A549 (cell line): ENCODE measurements around the gene NTHL1. TPM values are rescaled to one million over a fixed set of nuclear protein-coding genes. Genes with fewer than 3 reads are reported as not detected.

Source experiments
- ATAC-seq, 2 experiments: fragments of 200-7000 bp in 1 of 2; fragments of >200 bp in 1 of 2; cut with Nextera tagmentation in 1 of 2; cut with Tn5 transposase in 1 of 2; 3 replicates each; pipeline versions ENCODE4 v1.8.0 to v1.9.1; 2018 to 2020; ENCODE audit warnings: mild to moderate bottlenecking in 1 of 2, moderate library complexity in 1 of 2
- CTCF ChIA-PET: fragments of 300-600 bp; sonication (Branson Sonifier 250); formaldehyde crosslinking; extraction: SDS; loops from one replicate; lab custom pipeline; 2021; ENCODE audit warnings: antibody characterized with exemption, inconsistent platforms; lab: Yijun Ruan, JAX
- POLR2A ChIA-PET: fragments of 350-600 bp; formaldehyde crosslinking; extraction: SDS; loops from one replicate; lab custom pipeline; 2021; ENCODE audit warnings: antibody characterized with exemption, inconsistent platforms; lab: Yijun Ruan, JAX
- DNase-seq, 2 experiments: peaks; one replicate each; pipeline versions ENCODE4 v3.0.0 to v3.0.0-alpha.2; 2011 to 2016; ENCODE audit warnings: low read depth in 1 of 2, low spot score in 1 of 2
- FAIRE-seq: peaks from 2 replicates; lab custom pipeline; 2011; peaks lifted over from hg19 to GRCh38; lab: Jason Lieb, UNC
- H3K27ac ChIP-seq, 2 experiments: fragments of >200 bp; sonication (Bioruptor Twin); formaldehyde crosslinking; 3 replicates each; pipeline ENCODE4 v1.5.1; 2016 to 2017
- H3K4me1 ChIP-seq: fragments of >200 bp; sonication (Bioruptor Twin); formaldehyde crosslinking; 3 replicates; pipeline ENCODE4 v1.6.1; 2016
- H3K4me2 ChIP-seq: fragments of >200 bp; sonication (Bioruptor Twin); formaldehyde crosslinking; 3 replicates; pipeline ENCODE4 v1.6.1; 2016
- H3K4me3 ChIP-seq: fragments of >200 bp; sonication (Bioruptor Twin); formaldehyde crosslinking; 3 replicates; pipeline ENCODE4 v1.5.1; 2016
- H3K9me3 ChIP-seq: fragments of >200 bp; sonication (Bioruptor Twin); formaldehyde crosslinking; 3 replicates; pipeline ENCODE4 v1.6.1; 2016
- CEBPB ChIP-seq, 2 experiments: fragments of >200 bp in 1 of 2; sonication (Bioruptor Twin) in 1 of 2; formaldehyde crosslinking in 1 of 2; IDR thresholded peaks; 2 replicates each; pipeline ENCODE4 v1.6.1; 2012 to 2016
- CHD2 ChIP-seq: fragments of 150-350 bp; IDR thresholded peaks from 2 replicates; pipeline ENCODE4 v1.6.1; 2014; ENCODE audit warnings: low read length; ENCODE audit not compliant: partially characterized antibody
- ELK1 ChIP-seq: fragments of 150-350 bp; IDR thresholded peaks from 2 replicates; pipeline ENCODE4 v1.6.1; 2014; ENCODE audit warnings: low read depth, mild to moderate bottlenecking, low read length
- EP300 ChIP-seq, 2 experiments: fragments of >200 bp; sonication (Bioruptor Twin); formaldehyde crosslinking; IDR thresholded peaks; 2 replicates in 1 of 2; 3 replicates in 1 of 2; pipeline ENCODE4 v1.6.1; 2016 to 2017
- FOXS1 ChIP-seq: fragments of 250-450 bp; sonication (Bioruptor Pico); IDR thresholded peaks from 2 replicates; pipeline ENCODE4 v1.5.0; 2020; ENCODE audit warnings: mild to moderate bottlenecking, moderate library complexity
- HOXB13 ChIP-seq: fragments of 250-450 bp; sonication (Bioruptor Pico); IDR thresholded peaks from 2 replicates; pipeline ENCODE4 v1.5.0; 2020; ENCODE audit warnings: low read depth, mild to moderate bottlenecking, moderate library complexity
- HOXB5 ChIP-seq: fragments of 250-450 bp; sonication (Bioruptor Pico); IDR thresholded peaks from 2 replicates; pipeline ENCODE4 v1.5.0; 2020; ENCODE audit warnings: mild to moderate bottlenecking, moderate library complexity
- JUN ChIP-seq, 2 experiments: fragments of >200 bp; sonication (Bioruptor Twin); formaldehyde crosslinking; IDR thresholded peaks; 2 replicates in 1 of 2; 3 replicates in 1 of 2; pipeline ENCODE4 v1.6.1; 2016 to 2017
- KDM5A ChIP-seq: fragments of 200-600 bp; sonication (generic); IDR thresholded peaks from 2 replicates; pipeline ENCODE4 v1.6.1; 2016; ENCODE audit warnings: antibody characterized with exemption, mild to moderate bottlenecking
- MAZ ChIP-seq: fragments of 150-350 bp; IDR thresholded peaks from 2 replicates; pipeline ENCODE4 v1.6.1; 2014; ENCODE audit warnings: antibody characterized with exemption, low read depth, low read length, borderline replicate concordance
- MYC ChIP-seq: IDR thresholded peaks from 2 replicates; pipeline ENCODE4 v1.6.1; 2012; ENCODE audit warnings: mild to moderate bottlenecking, inconsistent platforms, low read length, improper control_type of control experiment, borderline replicate concordance
- NFE2L2 ChIP-seq: fragments of 150-350 bp; conservative IDR thresholded peaks from 2 replicates; pipeline ENCODE4 v1.6.1; 2014; ENCODE audit warnings: low read length
- NPAS2 ChIP-seq: fragments of 250-450 bp; sonication (Bioruptor Pico); IDR thresholded peaks from 2 replicates; pipeline ENCODE4 v1.8.0; 2022; ENCODE audit warnings: mild to moderate bottlenecking, moderate library complexity, borderline replicate concordance
- PBX3 ChIP-seq: IDR thresholded peaks from 2 replicates; pipeline ENCODE4 v1.6.1; 2012
- POLR2A ChIP-seq: IDR thresholded peaks from 2 replicates; pipeline ENCODE4 v1.6.1; 2012; ENCODE audit warnings: mild to moderate bottlenecking, low read length
- RAD21 ChIP-seq, 2 experiments: fragments of >200 bp in 1 of 2; sonication (Bioruptor Twin) in 1 of 2; formaldehyde crosslinking in 1 of 2; IDR thresholded peaks in 1 of 2; conservative IDR thresholded peaks in 1 of 2; 2 replicates in 1 of 2; 3 replicates in 1 of 2; pipeline ENCODE4 v1.6.1; 2012 to 2018; ENCODE audit warnings: inconsistent platforms in 1 of 2
- RNF2 ChIP-seq: fragments of 200-600 bp; sonication (generic); IDR thresholded peaks from 2 replicates; pipeline ENCODE4 v1.6.1; 2016; ENCODE audit warnings: low read depth, mild to moderate bottlenecking, antibody characterized with exemption, moderate library complexity, borderline replicate concordance
- SREBF2 ChIP-seq: fragments of 450-650 bp; IDR thresholded peaks from 2 replicates; pipeline ENCODE4 v1.6.1; 2014; ENCODE audit warnings: mild to moderate bottlenecking, moderate library complexity
- TFCP2L1 ChIP-seq: fragments of 250-450 bp; sonication (Bioruptor Pico); IDR thresholded peaks from 2 replicates; pipeline ENCODE4 v1.5.0; 2021; ENCODE audit warnings: mild to moderate bottlenecking
- ZC3H11A ChIP-seq: fragments of 450-650 bp; IDR thresholded peaks from 2 replicates; pipeline ENCODE4 v1.6.1; 2014; ENCODE audit warnings: antibody characterized with exemption, mild to moderate bottlenecking
- ZFP36 ChIP-seq: fragments of 450-650 bp; IDR thresholded peaks from 2 replicates; pipeline ENCODE4 v1.6.1; 2014; ENCODE audit warnings: borderline replicate concordance; ENCODE audit not compliant: partially characterized antibody
- WGBS: methylation state at CpG from one replicate; pipeline ENCODE4 v1.1.6; 2017; ENCODE audit errors: missing lambda C conversion rate; 5-methylcytosine and 5-hydroxymethylcytosine counted together
- polyA plus RNA-seq, 4 experiments: library from polyadenylated mRNA; depleted of rRNA in 3 of 4; stranded (reverse); fragments of >200 nt; fragmentation: RNase III in 1 of 4; extraction: RNeasy Plus Mini Kit Qiagen cat#74134 plus additional on column Dnase treatment in 1 of 4; gene quantifications; 2 replicates in 3 of 4; 3 replicates in 1 of 4; pipeline ENCODE4 v1.2.3, GENCODE V29; 2011 to 2017
- TF ChIP-seq, protein P1 (sequence below): IDR thresholded peaks from 2 replicates; pipeline ENCODE4 v1.6.1; 2012; ENCODE audit warnings: low read depth, borderline replicate concordance
- TF ChIP-seq, protein P2 (sequence below): fragments of 450-650 bp; IDR thresholded peaks from 2 replicates; pipeline ENCODE4 v1.6.1; 2014; ENCODE audit warnings: antibody characterized with exemption
- TF ChIP-seq, protein P3 (sequence below): fragments of 250-450 bp; sonication (Bioruptor Pico); IDR thresholded peaks from 2 replicates; pipeline ENCODE4 v1.5.0; 2020; ENCODE audit warnings: low read depth, mild to moderate bottlenecking, moderate library complexity

NTHL1 gene
- polyA plus RNA-seq, 2 of the 4 experiments (the other 2 are of a cell fraction) = 28.8 to 42.3 TPM

GRCh38 chr16:2079991-2080390 is 32.4 kb upstream of the NTHL1 start (continued):
- no peak for TF ChIP-seq FOXS1 (CRISPR knock-in tag)
- no peak for TF ChIP-seq POLR2A

DNA sequence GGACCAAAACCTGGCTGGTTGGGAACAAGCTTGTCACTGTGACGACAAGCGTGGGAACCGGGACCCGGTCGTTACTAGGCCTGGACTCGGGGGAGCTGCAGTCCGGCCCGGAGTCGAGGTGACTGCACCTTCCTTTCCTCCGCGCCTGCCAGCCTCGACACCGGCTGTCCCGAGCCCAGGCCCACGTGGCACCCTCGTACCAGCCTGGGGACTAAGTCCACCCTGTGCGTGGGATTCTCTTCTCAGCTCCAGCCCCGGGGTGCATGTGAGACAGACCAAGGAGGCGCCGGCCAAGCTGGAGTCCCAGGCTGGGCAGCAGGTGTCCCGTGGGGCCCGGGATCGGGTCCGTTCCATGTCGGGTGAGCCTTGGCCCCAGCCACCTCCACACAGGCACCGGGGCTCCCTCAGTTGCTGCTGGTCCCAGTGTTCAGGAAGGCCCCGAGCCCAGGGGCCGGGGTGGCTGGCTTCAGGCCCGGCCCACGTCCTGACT is 31.7 kb upstream of the NTHL1 start:
- H3K4me2 ChIP-seq = no peak overlapping the region
- ChIA-PET CTCF (interaction anchor here (0.7 to 3.5 kb wide), 7 partner anchors 10 to 215 kb away, joined by 3 to 22 read pairs (median 5); no protein-coding TSS in a partner anchor), POLR2A (no interaction called here)
- FAIRE-seq = no peak
- no peaks in the 10 kb centered on the region for H3K4me1 ChIP-seq
- ATAC-seq = no peak
- no peak overlapping the region for H3K27ac ChIP-seq
- WGBS = 95% methylated on average over 17 of the region's 30 CpGs
- TF ChIP-seq CHD2 = no peak
- no peak for TF ChIP-seq ZFP36
- no peak for TF ChIP-seq PBX3
- TF ChIP-seq, protein P1, sequence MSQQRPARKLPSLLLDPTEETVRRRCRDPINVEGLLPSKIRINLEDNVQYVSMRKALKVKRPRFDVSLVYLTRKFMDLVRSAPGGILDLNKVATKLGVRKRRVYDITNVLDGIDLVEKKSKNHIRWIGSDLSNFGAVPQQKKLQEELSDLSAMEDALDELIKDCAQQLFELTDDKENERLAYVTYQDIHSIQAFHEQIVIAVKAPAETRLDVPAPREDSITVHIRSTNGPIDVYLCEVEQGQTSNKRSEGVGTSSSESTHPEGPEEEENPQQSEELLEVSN = no peak
- no peak for TF ChIP-seq NPAS2 (CRISPR knock-in tag)
- TF ChIP-seq ELK1 = no peak
- TF ChIP-seq MYC = no peak
- no peak for TF ChIP-seq ZC3H11A
- TF ChIP-seq, protein P2, sequence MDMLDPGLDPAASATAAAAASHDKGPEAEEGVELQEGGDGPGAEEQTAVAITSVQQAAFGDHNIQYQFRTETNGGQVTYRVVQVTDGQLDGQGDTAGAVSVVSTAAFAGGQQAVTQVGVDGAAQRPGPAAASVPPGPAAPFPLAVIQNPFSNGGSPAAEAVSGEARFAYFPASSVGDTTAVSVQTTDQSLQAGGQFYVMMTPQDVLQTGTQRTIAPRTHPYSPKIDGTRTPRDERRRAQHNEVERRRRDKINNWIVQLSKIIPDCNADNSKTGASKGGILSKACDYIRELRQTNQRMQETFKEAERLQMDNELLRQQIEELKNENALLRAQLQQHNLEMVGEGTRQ = no peak
- TF ChIP-seq, protein P3, sequence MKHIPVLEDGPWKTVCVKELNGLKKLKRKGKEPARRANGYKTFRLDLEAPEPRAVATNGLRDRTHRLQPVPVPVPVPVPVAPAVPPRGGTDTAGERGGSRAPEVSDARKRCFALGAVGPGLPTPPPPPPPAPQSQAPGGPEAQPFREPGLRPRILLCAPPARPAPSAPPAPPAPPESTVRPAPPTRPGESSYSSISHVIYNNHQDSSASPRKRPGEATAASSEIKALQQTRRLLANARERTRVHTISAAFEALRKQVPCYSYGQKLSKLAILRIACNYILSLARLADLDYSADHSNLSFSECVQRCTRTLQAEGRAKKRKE (CRISPR knock-in tag) = no peak
- TF ChIP-seq HOXB13 (CRISPR knock-in tag) = no peak
- no peak for TF ChIP-seq KDM5A
- TF ChIP-seq MAZ = no peak
- no peak for TF ChIP-seq NFE2L2
- TF ChIP-seq SREBF2 = no peak
- H3K4me3 ChIP-seq = no peak overlapping the region
- DNase-seq = no peak
- no peaks in the 10 kb centered on the region for H3K9me3 ChIP-seq

GRCh38 chr16:2078691-2079090 is 31.1 kb upstream of the NTHL1 start:
- no peak for FAIRE-seq
- CTCF ChIA-PET = interaction anchor here (0.7 to 3.5 kb wide), 8 partner anchors 11 to 214 kb away, joined by 3 to 22 read pairs (median 3); no protein-coding TSS in a partner anchor

More at GRCh38 chr16:2078691-2079090, 31.1 kb upstream of the NTHL1 start:
- H3K4me1 ChIP-seq = no peaks in the 10 kb centered on the region
- DNase-seq (no peak), ATAC-seq (no peak)
- H3K9me3 ChIP-seq = no peaks in the 10 kb centered on the region
- no peak overlapping the region for H3K4me3 ChIP-seq
- POLR2A ChIA-PET = no interaction called here
- TF ChIP-seq JUN (IDR thresholded peaks at IDR 0.05) (no peak), RNF2 (no peak), NPAS2 (CRISPR knock-in tag) (no peak), ZFP36 (no peak), EP300 (IDR thresholded peaks at IDR 0.05) (no peak), CEBPB (IDR thresholded peaks at IDR 0.05) (no peak), HOXB5 (CRISPR knock-in tag) (no peak), RAD21 (conservative IDR thresholded peaks at IDR 0.05 in 1 of 2, IDR thresholded peaks at IDR 0.05 in 1 of 2) (no peak), TFCP2L1 (CRISPR knock-in tag) (no peak), ZC3H11A (no peak)
- TF ChIP-seq, protein P2 = no peak
- WGBS = 93% methylated on average over 11 of the region's 23 CpGs
- no peak overlapping the region for H3K4me2 ChIP-seq
- no peak overlapping the region for H3K27ac ChIP-seq
